SK-N-MC (cell line): ENCODE results near the gene UBE2U.

ENCODE experiments used
- EZH2 ChIP-seq: fragments of 200-600 bp; sonication (generic); IDR thresholded peaks from one replicate; pipeline ENCODE4 v1.6.1; 2017; ENCODE audit warnings: antibody characterized with exemption
- POLR2AphosphoS5 ChIP-seq: IDR thresholded peaks from 2 replicates; pipeline ENCODE4 v1.6.1; 2012; ENCODE audit warnings: mild to moderate bottlenecking, low read depth, low read length, borderline replicate concordance

- no peak for TF ChIP-seq POLR2AphosphoS5
- no peak for TF ChIP-seq EZH2
These were observed 48.5 kb downstream of the UBE2U start for GRCh38 chr1:64251971-64252370.
